ENCODE results near the gene NRP2.

GRCh38 chr2:205835251-205835791 is 153.0 kb downstream of the NRP2 start:
- no peak for TF ChIP-seq POLR2AphosphoS5 (IDR thresholded peaks at IDR 0.05)
- no peak for TF ChIP-seq POLR2A (IDR thresholded peaks at IDR 0.05)
